HG03558 (cell line): ENCODE results near the gene CDC42EP1.
"Not testable (repeated sequence)": the region's sequence is repeated elsewhere in the genome, so short reads cannot be mapped to it uniquely, and the experiment has no call there.

Source experiments
- ATAC-seq: cut with Tn5 transposase; IDR thresholded peaks from one replicate; pipeline ENCODE4 v1.9.1; 2021; ENCODE audit warnings: moderate number of reproducible peaks; ENCODE audit not compliant: unreplicated experiment; ENCODE audit errors: extremely low read depth

CDC42EP1 gene

DNA sequence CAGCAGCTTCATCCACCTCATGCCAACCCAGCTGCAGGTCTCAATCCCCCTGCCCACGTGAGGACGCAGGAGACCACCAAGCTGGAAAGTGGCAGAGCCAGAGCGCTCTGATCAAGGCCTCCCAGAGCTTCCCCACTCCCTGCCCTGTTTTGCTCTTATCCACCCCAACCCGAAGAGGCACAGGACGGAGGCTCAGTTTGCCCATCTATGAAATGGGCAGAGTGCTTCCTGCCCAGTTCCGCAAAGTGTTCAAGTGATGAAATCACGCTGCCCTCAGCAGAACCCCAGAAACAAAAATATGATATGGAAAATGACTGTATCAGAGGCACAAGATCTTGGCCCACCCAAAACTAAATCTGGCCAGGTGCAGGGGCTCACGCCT, 11.7 kb downstream of the CDC42EP1 start:
- no peak for ATAC-seq

DNA sequence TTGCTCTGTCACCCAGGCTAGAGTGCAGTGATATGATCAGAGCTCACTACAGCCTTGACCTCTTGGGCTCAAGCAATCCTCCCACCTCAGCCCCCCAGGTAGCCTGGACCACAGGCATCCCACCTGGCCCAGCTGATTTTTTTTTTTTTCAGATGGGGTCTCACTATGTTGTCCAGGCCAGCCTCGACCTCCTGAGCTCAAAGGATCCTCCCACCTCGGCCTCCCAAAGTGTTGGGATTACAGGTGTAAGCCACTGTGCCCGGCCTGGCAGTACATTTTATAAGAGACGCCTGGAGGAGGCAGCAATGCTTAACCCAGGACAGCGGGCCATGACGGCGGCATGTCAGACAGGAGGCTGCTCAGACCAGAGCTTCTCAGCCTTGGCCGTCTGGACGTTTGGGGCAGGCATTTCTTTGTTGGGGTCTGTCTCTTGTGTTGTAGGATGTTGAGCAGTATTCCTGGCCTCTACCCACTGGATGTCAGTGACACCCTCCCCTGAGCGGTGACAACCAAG, 15.3 kb downstream of the CDC42EP1 start:
- no peak for ATAC-seq

DNA sequence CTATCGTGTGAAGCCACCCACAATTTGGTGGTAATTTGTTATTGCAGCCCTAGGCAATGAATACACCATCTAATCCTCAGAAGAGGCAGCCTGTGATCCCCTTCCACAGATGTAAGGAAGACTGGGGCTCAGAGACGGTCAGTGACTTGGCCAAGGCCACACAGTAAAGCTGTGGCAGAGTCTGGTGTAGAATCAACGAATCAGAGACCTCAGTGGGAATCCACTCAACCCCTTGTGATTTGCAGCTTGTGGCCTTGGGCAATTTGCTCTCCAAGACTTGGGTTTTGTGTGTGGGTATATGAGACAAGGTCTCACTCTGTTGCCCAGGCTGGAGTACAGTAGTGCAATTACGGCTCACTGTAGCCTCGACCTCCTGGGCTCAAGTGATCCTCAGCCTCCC, 17.7 kb downstream of the CDC42EP1 start:
- no peak for ATAC-seq

DNA sequence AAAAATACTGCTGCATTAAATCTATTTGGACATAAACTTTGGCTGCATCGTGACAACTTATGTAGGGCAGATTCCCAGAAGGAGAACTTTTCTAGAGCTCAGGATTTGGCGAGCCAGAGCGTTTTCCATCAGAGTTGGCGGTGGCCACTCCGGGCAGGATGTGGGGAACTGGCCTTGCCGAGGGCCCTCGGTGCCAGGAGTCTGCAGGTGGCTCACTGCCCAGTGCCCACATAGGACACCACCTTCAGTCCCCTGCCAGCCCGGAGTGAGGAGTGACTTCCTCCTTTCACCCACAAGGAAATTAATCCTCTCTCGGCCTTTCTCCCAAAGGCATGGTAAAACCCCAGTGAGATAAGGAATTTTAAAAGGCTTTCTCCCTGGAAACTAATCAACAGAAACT, 21.2 kb downstream of the CDC42EP1 start:
- ATAC-seq, result no peak

DNA sequence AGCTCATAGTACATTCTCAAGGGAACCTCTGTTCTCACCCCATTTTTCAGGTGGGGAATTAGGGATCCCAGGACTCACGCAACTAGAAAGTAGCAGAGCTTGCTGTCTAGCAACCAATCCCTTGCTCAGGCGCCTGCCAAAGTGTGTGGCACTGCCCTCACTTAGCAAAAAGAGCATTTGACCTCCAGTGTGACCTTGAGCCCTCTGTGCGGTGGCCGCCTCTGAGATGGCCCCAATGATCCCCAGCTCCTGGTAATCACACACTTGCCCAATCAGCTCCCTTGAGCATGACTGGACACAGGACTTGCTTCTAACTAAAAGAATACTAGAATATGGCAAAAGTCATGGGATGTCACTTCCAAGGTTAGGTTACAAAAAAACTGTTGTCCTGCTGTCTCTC, 22.2 kb downstream of the CDC42EP1 start:
- no peak for ATAC-seq

DNA sequence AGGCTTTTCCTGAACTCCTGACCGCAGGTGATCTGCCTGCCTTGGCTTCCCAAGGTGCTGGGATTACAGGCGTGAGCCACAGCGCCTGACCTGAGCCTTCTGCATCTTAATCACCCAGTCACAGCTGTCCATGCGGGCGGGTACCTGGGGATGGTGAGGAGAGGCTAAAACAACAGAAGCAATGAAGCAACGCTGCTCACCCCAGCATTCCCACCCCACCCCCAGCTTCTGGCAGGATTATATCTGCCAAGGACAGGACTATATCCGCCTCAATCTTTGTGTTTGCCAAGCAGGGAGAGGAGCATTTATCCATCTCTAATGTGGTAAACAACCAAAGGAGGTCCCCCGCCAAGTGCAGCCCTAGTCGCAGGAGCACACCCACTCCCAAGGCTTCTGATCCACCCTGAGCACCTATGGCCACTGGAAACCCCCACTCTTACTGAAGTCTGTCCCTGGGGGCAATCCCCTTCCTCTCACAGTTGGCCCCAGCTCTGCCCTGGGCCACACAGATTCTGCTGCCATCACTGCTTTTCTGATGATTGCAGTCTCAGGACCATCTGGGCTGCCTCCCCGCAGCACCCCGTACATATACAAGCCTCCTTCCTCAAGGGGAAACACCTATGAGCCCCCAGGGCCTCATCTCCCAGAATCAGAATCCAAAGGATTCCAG, 28.4 kb downstream of the CDC42EP1 start:
- no peak for ATAC-seq

DNA sequence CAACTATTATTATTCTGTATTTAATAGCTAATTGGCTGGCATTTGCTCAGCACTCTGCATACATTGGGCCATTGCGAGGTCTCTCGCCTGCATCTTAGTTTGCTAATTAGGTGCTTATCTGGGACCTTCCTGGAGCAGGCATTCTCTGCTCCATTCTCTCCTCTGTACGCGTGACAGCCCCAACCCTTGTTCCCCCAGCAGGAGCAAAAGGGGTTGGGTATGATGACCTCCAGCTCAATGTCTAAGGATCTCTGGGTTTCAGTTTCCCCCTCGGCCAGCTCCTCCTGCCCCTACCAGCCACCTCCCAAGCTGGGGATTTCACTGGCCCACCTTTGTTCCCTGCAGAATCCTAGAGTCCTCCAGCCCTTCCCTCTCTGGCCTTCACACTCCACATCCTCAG, 29.4 kb downstream of the CDC42EP1 start:
- ATAC-seq, result no peak

DNA sequence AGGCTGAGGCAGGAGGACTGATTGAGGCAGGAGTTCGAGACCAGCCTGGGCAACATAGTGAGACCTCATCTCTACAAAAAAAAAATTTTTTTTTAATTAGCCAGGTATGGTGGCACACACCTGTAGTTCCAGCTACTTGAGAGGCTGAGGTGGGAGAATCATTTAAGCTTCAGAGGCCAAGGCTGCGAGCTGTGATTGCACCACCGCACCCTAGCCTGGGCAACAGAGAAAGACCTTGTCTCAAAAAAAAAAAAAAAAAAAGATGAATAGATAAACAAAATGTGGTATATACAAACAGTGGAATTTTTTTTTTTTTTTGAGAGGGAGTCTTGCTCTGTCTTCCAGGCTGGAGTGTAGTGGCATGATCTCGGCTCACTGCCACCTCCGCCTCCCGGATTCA, 30.8 kb downstream of the CDC42EP1 start:
- not testable (repeated sequence) for ATAC-seq

DNA sequence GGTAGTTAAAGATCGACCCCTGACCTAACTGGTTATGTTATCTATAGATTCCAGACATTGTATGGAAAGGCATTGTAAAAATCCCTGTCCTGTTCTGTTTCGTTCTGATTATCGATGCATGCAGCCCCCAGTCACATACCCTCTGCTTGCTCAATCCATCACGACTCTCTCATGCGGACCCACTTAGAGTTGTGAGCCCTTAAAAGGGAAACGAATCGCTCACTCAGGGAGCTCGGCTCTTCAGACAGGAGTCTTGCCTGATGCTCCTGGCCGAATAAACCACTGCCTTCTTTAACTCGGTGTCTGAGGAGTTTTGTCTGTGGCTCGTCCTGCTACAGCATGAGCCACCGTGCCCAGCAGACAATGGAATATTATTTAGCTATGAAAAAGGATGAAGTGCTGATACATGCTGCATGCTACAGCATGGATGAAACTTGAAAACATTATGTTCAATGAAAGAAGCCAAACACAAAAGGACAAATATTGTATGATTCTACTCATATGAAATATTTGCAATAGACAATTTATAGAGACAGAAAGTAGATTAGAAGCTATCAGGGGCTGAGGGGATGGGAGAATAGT, 31.6 kb downstream of the CDC42EP1 start:
- no peak for ATAC-seq

DNA sequence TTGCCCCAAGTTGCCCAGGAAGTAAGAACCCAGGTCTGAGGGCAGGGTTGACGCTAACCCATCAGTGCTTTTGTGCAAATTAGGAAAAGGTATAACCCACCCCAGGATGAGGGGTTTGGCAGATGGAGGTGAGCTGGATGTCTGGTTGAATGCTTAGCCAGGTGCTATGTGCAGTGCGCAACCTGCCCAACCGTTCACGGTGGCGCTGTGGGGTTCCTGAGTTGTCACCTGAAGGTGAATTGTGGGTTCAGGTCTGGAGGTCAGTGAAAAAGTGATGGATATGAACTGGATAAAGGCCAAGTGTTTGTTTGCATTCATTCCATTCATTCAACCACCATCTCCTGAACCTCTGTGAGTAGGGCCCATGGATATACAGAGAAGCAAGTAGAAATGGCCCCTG, 34.0 kb downstream of the CDC42EP1 start:
- ATAC-seq, result no peak

DNA sequence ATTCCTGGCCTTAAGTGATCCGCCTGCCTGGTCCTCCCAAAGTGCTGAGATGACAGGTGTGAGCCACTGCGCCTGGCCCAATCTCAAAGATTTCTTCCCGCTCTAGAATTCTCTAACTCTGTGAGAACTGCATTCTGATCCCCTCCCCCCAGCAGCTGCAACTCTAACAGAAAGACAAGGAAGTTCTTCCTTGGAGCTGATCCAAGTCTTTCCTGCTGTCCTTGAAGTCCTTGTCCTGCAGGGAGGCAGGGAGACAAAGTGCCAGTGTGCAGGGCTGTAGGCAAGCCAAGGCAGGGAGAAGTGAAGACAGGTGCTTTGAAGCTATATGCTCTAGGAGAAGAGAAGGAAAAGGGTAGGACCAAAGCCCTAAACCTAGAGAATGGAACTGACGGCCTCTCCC, 38.9 kb downstream of the CDC42EP1 start:
- no peak for ATAC-seq

DNA sequence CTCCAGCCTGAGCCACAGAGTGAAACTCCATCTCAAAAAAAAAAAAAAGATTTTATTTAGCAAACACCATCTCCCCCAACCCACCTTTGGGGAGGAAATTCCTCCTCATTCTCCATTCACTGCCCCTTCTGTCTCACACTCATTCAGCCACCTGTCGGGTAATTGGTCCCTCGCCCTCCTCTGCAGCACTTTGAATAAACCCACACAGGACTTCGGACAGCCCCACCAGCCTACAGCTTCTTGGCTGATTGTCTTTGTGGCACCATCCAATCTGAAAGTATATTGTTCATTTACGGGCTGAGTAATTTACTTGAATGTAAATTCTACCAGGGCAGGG, 40.9 kb downstream of the CDC42EP1 start:
- no peak for ATAC-seq

DNA sequence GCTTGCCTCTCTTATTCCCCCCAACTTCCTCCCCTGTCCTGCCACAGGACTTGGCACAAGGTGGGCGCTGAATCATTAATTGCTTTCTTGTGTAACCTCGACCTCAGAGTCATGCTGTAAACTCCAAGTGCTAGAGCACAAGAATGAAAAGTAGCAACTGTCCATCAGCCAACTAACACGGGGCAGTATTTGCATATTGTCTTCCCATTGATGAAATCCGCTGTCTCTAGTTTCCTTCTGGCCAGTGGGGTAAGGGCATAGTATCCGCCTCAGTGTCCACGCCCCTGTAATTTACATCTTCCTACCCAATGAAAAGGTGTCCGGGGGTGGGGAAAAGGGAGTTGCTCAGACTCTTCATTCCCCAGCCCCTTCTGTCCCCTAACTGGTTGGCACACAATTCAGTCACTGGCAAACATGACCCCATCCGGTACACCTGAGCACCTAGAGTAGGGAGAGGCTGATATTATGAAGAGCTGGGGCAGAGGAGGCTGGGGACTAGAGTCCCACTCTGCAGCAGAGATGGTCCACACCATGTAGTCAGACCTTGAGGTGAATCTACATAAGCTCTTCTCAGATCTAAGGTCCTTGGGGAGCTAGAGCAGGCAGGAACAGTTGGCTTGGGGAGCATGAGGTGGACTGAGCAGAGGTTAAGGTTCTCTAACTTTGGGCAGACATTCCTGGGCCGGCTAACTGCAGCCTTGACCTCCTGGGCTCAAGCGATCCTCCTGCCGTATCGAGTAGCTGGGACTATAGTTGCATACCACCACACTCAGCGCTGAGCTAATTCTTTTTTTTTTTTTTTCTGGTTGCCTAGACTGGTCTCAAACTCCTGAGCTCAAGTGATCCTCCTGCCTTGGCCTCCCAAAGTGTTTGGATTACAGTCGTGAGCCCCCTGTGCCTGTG, 41.5 kb downstream of the CDC42EP1 start:
- no peak for ATAC-seq

DNA sequence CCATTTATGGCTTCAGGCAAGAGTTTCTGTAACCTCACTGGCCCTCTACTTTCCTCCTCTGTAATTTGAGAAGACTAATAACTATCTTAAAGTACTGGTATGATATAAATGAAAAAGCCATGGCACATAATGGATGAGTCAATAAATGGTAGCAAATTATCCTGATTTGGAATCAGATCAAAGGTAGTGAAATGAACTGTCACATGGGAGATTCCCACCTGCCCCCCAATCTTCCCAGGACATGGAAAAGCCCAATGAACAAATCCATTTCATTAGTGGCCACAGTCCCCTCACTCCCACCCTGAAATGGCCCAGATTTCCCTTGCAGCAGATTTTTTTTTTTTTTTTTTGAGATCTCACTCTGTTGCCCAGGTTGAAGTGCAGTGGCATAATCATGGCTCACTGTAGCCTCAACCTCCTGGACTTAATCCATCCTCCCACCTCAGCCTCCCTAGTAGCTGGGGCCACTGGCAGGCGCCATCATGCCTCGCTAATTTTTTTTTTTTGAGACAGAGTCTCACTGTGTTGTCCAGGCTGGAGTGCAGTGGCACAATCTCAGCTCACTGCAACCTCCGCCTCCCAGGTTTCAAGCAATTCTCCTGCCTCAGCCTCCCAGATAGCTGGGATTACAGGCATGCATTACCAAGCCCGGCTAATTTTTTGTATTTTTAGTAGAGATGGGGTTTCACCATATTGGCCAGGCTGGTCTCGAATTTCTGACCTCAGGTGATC, 42.4 kb downstream of the CDC42EP1 start:
- ATAC-seq, result not testable (repeated sequence)

DNA sequence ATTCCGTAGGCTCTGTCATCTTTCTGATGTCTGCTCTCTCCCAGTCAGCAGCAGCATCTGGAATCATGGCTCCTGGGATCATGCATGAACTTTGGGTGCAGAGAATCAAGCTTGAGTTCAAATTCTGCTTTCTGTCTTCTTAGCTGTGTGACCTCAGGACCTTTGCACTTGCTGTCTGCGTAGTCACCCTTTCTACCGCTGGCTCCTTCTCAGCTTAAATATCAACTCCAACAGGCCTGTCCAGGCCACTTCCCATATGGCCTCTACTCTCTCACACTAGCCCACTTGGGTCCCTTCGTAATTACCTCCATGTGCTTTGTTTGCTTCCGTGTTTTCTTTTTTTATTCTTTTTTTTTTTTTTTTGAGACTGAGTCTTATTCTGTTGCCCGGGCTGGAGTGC, 43.8 kb downstream of the CDC42EP1 start:
- no peak for ATAC-seq

DNA sequence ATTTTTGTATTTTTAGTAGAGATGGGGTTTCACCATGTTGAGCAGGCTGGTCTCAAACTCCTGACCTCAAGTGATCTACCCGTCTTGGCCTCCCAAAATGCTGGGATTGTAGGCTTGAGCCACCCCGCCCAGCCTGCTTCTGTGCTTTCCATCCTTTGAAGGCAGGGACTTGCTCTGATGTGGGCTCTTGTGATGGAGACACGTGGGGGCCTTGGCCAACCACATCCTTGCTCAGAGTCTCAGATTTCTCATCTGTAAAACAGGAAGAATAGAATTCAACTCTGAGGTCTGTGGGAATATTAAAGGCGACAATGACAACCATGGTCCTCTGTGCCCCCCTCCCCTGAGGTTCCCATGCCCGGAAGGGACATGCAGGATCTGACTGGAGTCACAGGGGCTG, 44.6 kb downstream of the CDC42EP1 start:
- ATAC-seq, result no peak

DNA sequence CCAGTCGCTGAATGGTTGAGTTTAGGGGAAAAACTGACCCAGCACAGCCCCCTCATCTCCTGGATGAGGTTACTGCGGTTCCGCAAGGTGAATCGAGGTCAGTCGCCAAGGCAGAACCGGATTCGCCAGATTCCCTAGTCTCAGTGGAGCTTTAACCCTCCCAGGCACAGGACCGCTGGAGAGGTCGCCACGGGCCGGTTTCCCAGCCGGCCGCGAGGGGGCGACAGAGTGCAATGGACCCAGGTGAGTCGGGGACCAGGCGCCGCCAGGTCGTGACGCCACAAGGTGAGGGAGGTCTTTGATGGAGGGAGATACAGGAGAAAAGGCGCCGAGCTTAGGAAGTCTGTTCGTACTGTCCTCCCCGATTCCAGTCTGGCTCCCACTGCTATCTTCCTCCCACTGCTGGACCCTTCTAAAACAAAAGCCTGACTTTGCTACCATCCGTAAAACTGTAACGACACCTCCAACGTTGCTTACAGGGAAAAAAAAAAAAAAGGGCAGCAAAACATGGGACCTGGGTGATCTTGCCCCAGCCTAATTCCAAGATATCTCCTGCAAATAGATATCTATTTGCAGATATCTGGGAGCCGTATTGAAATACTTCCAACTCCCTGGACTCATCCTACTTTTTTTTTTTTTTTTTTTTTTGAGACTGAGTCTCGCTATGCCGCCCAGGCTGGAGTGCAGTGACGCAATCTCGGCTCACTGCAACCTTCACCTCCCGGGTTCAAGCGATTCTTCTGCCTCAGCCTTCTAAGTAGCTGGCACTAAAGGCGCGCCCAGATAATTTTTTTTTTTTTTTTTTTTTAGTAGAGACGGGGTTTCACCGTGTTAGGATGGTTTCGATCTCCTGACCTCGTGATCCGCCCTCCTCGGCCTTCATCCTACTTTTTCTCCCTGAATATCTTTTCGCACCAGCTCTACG, 47.0 kb downstream of the CDC42EP1 start:
- no peak for ATAC-seq

DNA sequence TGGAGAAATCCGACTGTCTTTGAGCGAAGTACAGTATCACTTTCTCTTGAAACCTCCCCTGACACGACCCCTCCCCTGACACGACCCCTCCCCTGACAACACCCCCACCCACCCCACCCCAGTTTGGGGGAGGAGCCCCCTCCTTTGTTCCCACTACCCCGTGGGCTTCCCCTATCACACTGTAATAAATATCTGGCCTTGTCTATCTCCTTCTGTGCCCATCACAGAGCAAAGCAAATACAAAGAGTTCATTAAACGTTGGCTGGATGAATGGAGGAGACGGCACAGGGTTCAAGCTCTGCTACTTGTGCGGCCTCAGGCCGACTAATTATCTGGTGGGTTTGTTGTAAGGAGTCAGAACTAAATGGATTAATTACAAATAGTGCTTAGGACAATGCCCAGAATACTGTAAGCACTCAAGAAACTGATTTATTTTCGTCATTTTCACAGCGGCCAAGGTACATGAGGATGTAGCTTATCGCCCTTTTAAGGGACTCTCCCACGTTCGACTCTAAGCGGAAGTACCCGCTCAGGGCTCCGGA, 47.7 kb downstream of the CDC42EP1 start:
- ATAC-seq, result no peak

DNA sequence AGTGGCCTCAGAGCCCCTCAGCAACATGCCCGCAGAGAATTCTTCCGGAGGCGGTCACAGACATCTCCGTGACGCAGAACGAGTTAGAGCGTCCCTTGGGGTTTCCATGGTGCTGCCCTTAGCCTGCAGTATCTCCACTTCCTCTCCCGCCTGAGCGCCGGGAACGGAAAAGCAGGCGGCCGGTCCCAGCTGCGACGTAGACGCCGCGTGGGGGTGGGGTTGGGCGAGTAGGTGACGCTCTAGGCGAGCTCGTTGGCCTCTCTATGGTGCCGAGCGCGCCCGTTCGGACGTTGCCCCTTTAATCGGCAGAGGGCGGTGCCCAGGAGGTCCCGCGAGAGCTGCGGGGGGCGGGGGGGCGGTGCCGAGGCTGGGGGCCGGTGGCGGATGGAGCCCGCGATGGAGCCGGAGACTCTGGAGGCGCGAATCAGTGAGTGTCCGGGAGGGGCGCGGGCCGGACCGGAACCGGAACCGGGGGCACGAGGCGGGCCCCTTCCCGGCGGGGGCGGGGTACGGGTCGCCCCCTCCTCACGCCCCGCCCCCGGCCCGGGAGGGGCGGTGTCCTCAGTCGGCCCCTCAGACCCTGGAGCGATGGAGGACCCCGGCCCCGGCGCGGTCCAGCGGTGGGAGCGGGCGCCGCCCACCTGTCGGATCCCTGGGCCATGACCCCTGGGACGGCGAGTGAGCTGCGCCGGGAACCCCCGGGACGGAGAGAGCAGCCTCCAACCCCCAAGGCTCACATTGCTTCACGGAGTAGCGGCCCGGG, 48.4 kb downstream of the CDC42EP1 start, which contains the start of gene GGA1:
Gene GGA1 (plus strand): TSS at position 358 of the 763 bp plus-strand sequence. CDS start 27 bp downstream, at position 385.
- no peak for ATAC-seq
